Trophoblast cell (in vitro differentiated cells and primary cell): ENCODE measurements around the gene RHEB.

Experiments used
- DNase-seq, 2 donors: peaks; one replicate each; pipeline ENCODE4 v3.0.0-alpha.2; 2016
- H2AFZ ChIP-seq: 2 replicates; pipeline ENCODE4 v1.6.1; 2013; ENCODE audit warnings: low read length, moderate library complexity, mild to moderate bottlenecking; ENCODE audit not compliant: insufficient read depth, poor library complexity
- H2AK5ac ChIP-seq: 2 replicates; pipeline ENCODE4 v1.6.1; 2013; ENCODE audit warnings: mild to moderate bottlenecking, low read length
- H2BK120ac ChIP-seq: 2 replicates; pipeline ENCODE4 v1.6.1; 2013; ENCODE audit warnings: low read length, mild to moderate bottlenecking, moderate library complexity; ENCODE audit not compliant: insufficient read depth, poor library complexity
- H2BK12ac ChIP-seq: 2 replicates; pipeline ENCODE4 v1.6.1; 2013; ENCODE audit warnings: mild to moderate bottlenecking, low read length, moderate library complexity
- H2BK5ac ChIP-seq: 2 replicates; pipeline ENCODE4 v1.6.1; 2013; ENCODE audit warnings: low read length, low read depth, moderate library complexity, mild to moderate bottlenecking; ENCODE audit not compliant: poor library complexity
- H3K14ac ChIP-seq: 2 replicates; pipeline ENCODE4 v1.6.1; 2013; ENCODE audit warnings: mild to moderate bottlenecking, low read length
- H3K18ac ChIP-seq: 2 replicates; pipeline ENCODE4 v1.6.1; 2013; ENCODE audit warnings: mild to moderate bottlenecking, low read length
- H3K23ac ChIP-seq: 2 replicates; pipeline ENCODE4 v1.6.1; 2013; ENCODE audit warnings: low read length
- H3K27ac ChIP-seq: 2 replicates; pipeline ENCODE4 v1.5.1; 2013; ENCODE audit warnings: low read depth, mild to moderate bottlenecking, inconsistent platforms, low read length, moderate library complexity
- H3K27me3 ChIP-seq: 2 replicates; pipeline ENCODE4 v1.6.1; 2013; ENCODE audit warnings: inconsistent platforms, mild to moderate bottlenecking, low read length, moderate library complexity; ENCODE audit not compliant: insufficient read depth
- H3K36me3 ChIP-seq, 2 experiments: 1 replicate in 1 of 2; 2 replicates in 1 of 2; pipeline ENCODE4 v1.6.1; 2013; ENCODE audit warnings: low read length in 2 of 2, mild to moderate bottlenecking in 2 of 2, moderate library complexity in 1 of 2; ENCODE audit not compliant: insufficient read depth in 2 of 2, control insufficient read depth in 1 of 2
- H3K4ac ChIP-seq: 2 replicates; pipeline ENCODE4 v1.6.1; 2013; ENCODE audit warnings: low read depth, mild to moderate bottlenecking, low read length, moderate library complexity
- H3K4me1 ChIP-seq, 2 experiments: 1 replicate in 1 of 2; 2 replicates in 1 of 2; pipeline ENCODE4 v1.6.1; 2013; ENCODE audit warnings: low read length in 2 of 2, mild to moderate bottlenecking in 2 of 2, moderate library complexity in 1 of 2; ENCODE audit not compliant: insufficient read depth in 2 of 2, control insufficient read depth in 1 of 2
- H3K4me2 ChIP-seq: 2 replicates; pipeline ENCODE4 v1.6.1; 2013; ENCODE audit warnings: inconsistent platforms, mild to moderate bottlenecking, low read length, moderate library complexity
- H3K4me3 ChIP-seq: 2 replicates; pipeline ENCODE4 v1.5.1; 2013; ENCODE audit warnings: mild to moderate bottlenecking, low read depth, low read length, inconsistent platforms
- H3K79me1 ChIP-seq: one replicate; pipeline ENCODE4 v1.6.1; 2013; ENCODE audit warnings: low read length
- H3K79me2 ChIP-seq: 2 replicates; pipeline ENCODE4 v1.6.1; 2013; ENCODE audit warnings: low read length, mild to moderate bottlenecking; ENCODE audit not compliant: control insufficient read depth, insufficient read depth, poor library complexity
- H3K9ac ChIP-seq: 2 replicates; pipeline ENCODE4 v1.6.1; 2013; ENCODE audit warnings: mild to moderate bottlenecking, low read length
- H3K9me3 ChIP-seq: 2 replicates; pipeline ENCODE4 v1.6.1; 2013; ENCODE audit warnings: low read depth, mild to moderate bottlenecking, control low read depth, inconsistent platforms, low read length; ENCODE audit not compliant: insufficient read depth
- H4K12ac ChIP-seq: 2 replicates; pipeline ENCODE4 v1.6.1; 2013; ENCODE audit warnings: low read depth, mild to moderate bottlenecking, low read length, moderate library complexity
- H4K8ac ChIP-seq: 2 replicates; pipeline ENCODE4 v1.6.1; 2013; ENCODE audit warnings: low read depth, mild to moderate bottlenecking, low read length, moderate library complexity
- H4K91ac ChIP-seq: one replicate; pipeline ENCODE4 v1.6.1; 2013; ENCODE audit warnings: low read depth, mild to moderate bottlenecking, low read length, moderate library complexity
- WGBS: extraction: QIAGEN DNeasy Blood & Tissue Kit; methylation state at CpG from one replicate; pipeline ENCODE4 v1.1.7; 2013; ENCODE audit warnings: missing lambda C conversion rate; ENCODE audit not compliant: insufficient read length, insufficient coverage; ENCODE audit errors: extremely low coverage; 5-methylcytosine and 5-hydroxymethylcytosine counted together

Gene RHEB

DNA sequence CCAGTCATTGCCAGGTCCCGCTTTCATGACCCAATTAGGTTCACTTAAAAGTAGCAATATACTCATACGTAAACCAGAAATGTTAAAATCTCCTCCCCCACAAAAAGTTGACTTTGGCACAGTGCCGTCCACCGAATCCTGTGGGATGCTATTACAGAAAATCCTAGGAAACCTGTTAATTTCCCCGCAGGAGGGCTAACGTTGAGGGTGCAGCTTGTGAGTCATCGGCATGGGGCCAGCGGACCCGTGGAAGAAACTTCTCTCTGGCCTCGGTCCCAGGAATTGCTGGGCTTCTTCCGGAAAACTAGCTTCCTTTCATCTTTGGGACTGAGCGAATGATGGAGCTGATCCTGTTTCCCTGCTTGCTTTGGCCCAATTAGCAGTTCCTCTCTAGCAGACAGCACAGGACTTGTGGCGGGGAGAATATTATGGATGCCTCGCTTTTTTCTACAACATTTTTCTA is 93.2 kb downstream of the RHEB start:
- peaks cover 3% of the 10 kb centered on the region for H3K9me3 ChIP-seq
- H2BK5ac ChIP-seq, result no peak overlapping the region
- H3K14ac ChIP-seq, result no peak overlapping the region
- no peak overlapping the region for H3K27ac ChIP-seq
- no peaks in the 10 kb centered on the region for H3K36me3 ChIP-seq
- no peak overlapping the region for H4K91ac ChIP-seq
- H3K27me3 ChIP-seq, result no peaks in the 10 kb centered on the region
- no peak overlapping the region for H3K4ac ChIP-seq
- no peak overlapping the region for H4K12ac ChIP-seq
- H3K79me2 ChIP-seq, result peaks cover 3% of the 10 kb centered on the region
- H3K23ac ChIP-seq, result no peak overlapping the region
- no peak overlapping the region for H2AK5ac ChIP-seq
- H3K18ac ChIP-seq, result no peak overlapping the region
- H3K4me2 ChIP-seq, result no peak overlapping the region
- H3K79me1 ChIP-seq, result peaks cover 22% of the 10 kb centered on the region
- H4K8ac ChIP-seq, result no peak overlapping the region
- peak in 1 of 2 donors; percentile 38 for DNase-seq
- H2BK12ac ChIP-seq, result no peak overlapping the region
- peaks cover 32 to 37% of the 10 kb centered on the region in 2 experiments for H3K4me1 ChIP-seq
- no peak overlapping the region for H2AFZ ChIP-seq
- H3K4me3 ChIP-seq, result no peak overlapping the region
- WGBS, result no CpG with 5 or more reads among the region's 14 CpGs
- no peak overlapping the region for H3K9ac ChIP-seq
- H2BK120ac ChIP-seq, result no peak overlapping the region

DNA sequence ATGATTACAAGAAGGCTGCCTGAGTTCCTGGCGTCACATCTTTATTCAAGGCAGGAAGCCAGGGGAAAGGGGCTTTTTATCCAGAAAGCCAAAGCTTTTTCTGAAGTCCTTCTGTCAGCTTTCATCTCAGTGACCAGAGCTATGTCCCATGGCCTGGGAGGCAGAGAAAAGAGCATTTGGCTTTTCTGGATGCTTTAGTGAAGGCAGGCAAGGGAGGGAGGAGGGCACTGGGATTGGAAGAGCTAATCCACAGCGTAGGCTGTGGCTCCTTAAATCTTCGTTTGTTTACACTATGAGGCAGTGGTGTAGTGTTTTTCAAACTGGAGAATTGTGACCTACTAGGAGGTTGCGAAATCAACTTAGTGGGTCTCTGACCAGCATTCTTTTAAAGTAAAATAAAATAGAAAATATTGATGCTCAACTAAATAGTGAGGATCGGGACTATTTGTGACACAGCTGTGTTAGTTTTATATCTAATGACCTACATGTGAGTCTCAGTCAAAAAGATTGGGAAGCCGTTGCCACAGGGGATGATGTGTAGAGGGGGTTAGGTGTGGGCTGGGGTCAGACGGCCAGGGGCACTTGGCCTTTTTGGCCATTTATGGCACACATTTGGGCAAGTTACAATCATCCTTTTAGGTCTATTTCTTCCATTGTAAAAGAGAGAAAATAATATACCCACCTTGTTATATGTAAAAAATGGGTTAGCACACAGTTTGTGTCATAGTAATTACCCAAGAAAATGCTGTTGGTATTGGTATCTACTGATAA is 93.8 kb downstream of the RHEB start:
- H2BK12ac ChIP-seq, result peak overlapping the region; percentile 1
- H3K18ac ChIP-seq, result no peak overlapping the region
- no peak overlapping the region for H3K4me3 ChIP-seq
- no peak overlapping the region for H4K91ac ChIP-seq
- no peak overlapping the region for H2AFZ ChIP-seq
- no peak overlapping the region for H3K4ac ChIP-seq
- H3K79me1 ChIP-seq, result peaks cover 22% of the 10 kb centered on the region
- H2BK5ac ChIP-seq, result no peak overlapping the region
- no peaks in the 10 kb centered on the region for H3K36me3 ChIP-seq
- peaks cover 32 to 37% of the 10 kb centered on the region in 2 experiments for H3K4me1 ChIP-seq
- H4K8ac ChIP-seq, result no peak overlapping the region
- H2BK120ac ChIP-seq, result no peak overlapping the region
- H3K9me3 ChIP-seq, result peaks cover 3% of the 10 kb centered on the region
- H2AK5ac ChIP-seq, result no peak overlapping the region
- no peak overlapping the region for H3K23ac ChIP-seq
- no peak overlapping the region for H3K4me2 ChIP-seq
- H3K79me2 ChIP-seq, result peaks cover 3% of the 10 kb centered on the region
- DNase-seq, result no peak
- no peak overlapping the region for H3K14ac ChIP-seq
- H3K9ac ChIP-seq, result no peak overlapping the region
- H4K12ac ChIP-seq, result no peak overlapping the region
- no CpG with 5 or more reads among the region's 7 CpGs for WGBS
- H3K27ac ChIP-seq, result no peak overlapping the region
- no peaks in the 10 kb centered on the region for H3K27me3 ChIP-seq

DNA sequence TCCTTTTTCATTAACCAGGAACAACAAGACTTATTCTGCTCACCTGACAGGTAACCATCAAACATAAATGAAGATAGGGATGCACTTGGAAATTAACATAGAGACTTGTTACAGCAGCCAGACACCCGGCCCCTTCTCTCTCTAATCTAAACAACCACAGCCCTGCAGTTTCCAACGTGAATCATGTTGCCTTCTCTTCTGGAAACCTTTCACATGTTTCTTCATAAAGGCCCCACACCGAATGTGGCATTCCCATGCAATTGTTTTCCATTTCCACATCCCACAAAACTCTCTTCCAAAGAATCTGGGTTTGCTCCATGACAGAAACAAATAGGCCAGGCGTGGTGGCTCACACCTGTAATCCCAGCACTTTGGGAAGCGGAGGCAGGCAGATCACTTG is 94.9 kb downstream of the RHEB start:
- Histone ChIP-seq H3K79me1 (peaks cover 22% of the 10 kb centered on the region), H3K27me3 (no peaks in the 10 kb centered on the region), H3K18ac (no peak overlapping the region), H2BK12ac (no peak overlapping the region), H2AK5ac (no peak overlapping the region), H3K4me1 (peaks cover 28 to 32% of the 10 kb centered on the region in 2 experiments), H4K91ac (no peak overlapping the region), H3K4me3 (no peak overlapping the region), H4K8ac (no peak overlapping the region), H3K9ac (no peak overlapping the region), H3K36me3 (peaks cover 0 to 2% of the 10 kb centered on the region in 2 experiments), H3K9me3 (peaks cover 8% of the 10 kb centered on the region), H2BK5ac (no peak overlapping the region), H3K4me2 (no peak overlapping the region), H2AFZ (no peak overlapping the region), H2BK120ac (no peak overlapping the region), H3K4ac (no peak overlapping the region), H3K27ac (no peak overlapping the region), H3K23ac (no peak overlapping the region), H3K79me2 (peaks cover 3% of the 10 kb centered on the region), H4K12ac (no peak overlapping the region), H3K14ac (no peak overlapping the region)
- no CpG with 5 or more reads among the region's 5 CpGs for WGBS
- DNase-seq, result no peak

GRCh38 chr7:151423936-151424335 is 95.8 kb downstream of the RHEB start:
- Histone ChIP-seq H3K27ac (no peak overlapping the region), H3K9me3 (peaks cover 8% of the 10 kb centered on the region), H4K8ac (no peak overlapping the region), H2BK120ac (no peak overlapping the region), H3K14ac (no peak overlapping the region), H3K79me1 (peaks cover 17% of the 10 kb centered on the region), H3K9ac (no peak overlapping the region), H3K4ac (no peak overlapping the region), H4K91ac (no peak overlapping the region), H2AFZ (no peak overlapping the region), H3K27me3 (no peaks in the 10 kb centered on the region), H3K79me2 (peaks cover 3% of the 10 kb centered on the region), H3K36me3 (peaks cover 0 to 2% of the 10 kb centered on the region in 2 experiments), H2BK5ac (no peak overlapping the region), H3K4me2 (no peak overlapping the region), H2AK5ac (no peak overlapping the region), H2BK12ac (no peak overlapping the region), H3K23ac (no peak overlapping the region), H4K12ac (no peak overlapping the region), H3K4me3 (no peak overlapping the region), H3K4me1 (peaks cover 21 to 24% of the 10 kb centered on the region in 2 experiments), H3K18ac (no peak overlapping the region)
- peak in 1 of 2 donors; percentile 46 for DNase-seq
- WGBS, result no CpG with 5 or more reads among the region's 5 CpGs
